ENCODE data around the gene NR2C2.
A peak's percentile ranks its signal among the peaks of the same experiment; 100 is the strongest.
"Not testable (repeated sequence)": the region's sequence is repeated elsewhere in the genome, so short reads cannot be mapped to it uniquely, and the experiment has no call there.

The NR2C2 gene

DNA sequence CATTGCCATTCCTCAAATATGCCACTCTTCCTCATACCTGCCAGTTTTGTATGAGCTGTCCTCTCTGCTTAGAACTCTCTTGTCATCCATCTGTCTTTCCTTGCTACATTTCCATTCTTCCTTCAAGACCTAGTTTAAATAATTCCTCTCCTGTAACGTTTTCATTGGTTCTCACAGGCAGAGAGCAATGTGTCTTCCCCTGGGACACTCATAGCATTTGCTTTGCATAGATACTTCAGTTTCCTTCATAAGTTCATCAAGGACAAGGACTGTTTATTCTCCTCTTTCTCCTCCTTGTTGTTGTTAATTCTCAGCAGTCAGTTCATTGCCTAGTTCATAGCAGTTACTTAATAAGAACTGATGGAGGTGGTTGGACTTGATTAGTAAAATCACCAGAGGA lies 10.5 kb downstream of the NR2C2 start:
- no peak for DNase-seq (ENCODE audit: low read depth in 2 of 2)

DNA sequence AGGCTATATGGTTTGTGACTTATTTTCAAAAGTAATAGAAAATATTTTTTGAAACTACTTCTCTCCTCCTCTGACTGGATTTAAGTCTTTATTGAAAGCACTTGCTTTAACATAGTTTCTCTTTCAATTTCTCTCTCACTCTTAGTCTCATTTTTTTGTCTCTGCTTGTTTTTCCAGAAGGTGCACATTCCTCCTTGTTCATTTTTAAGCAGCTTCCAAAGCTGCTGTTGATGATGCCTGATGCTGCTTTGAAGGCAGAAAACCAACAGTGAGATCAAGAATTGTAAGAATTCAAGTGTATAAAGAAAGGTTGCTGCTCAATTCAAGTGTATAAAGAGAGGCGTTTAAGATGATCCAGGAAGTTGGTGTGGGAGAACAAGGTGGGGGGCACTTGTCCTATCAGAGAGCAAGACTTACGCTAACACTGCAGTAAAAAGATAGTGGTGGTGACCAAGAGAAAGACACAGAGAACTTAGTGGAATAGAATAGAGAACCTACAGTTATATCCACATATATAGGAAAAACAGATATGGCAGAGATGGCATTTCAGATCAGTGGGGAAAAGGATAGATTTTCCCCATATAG lies 12.1 kb downstream of the NR2C2 start:
- no peak for DNase-seq (ENCODE audit: low read depth in 2 of 2)

DNA sequence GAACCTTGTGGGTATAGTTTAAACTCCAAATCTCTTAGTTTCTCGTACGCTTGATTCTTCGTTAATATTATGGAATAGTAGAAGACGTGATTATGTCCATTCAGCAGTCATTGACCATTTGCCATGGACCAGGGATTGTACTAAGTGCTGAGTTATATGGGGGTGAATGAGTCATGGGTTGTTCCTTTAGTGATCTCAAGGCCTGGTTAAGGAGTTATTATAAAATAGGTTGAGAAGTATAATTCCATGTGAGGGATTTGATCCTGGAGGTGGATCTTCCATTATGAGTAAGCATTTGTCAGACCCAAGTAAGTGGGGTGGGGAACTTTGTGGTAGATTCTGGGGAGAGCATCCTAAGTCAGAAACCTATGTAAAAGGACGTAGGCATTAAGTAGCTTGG lies 15.4 kb downstream of the NR2C2 start:
- DNase-seq (ENCODE audit: low read depth in 2 of 2), result no peak

DNA sequence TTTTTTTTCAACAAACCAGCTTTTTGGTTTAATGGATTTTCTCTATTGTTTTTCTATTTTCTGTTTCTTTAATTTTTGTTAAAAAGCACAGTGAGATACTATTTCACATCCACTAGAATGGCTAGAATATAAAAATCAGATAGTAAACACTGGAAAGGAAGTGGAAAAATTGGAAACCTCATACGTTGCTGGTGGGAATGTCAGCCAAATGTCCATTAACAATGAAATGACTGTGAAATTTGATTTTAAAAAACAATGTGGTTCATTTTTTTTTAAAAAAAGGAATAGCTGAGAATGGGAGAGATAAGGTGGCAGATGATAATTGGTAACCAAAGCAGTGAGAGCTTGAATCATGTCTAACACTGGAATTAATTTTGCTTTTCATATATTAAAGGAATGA lies 19.9 kb downstream of the NR2C2 start:
- DNase-seq (ENCODE audit: low read depth in 2 of 2), result no peak

DNA sequence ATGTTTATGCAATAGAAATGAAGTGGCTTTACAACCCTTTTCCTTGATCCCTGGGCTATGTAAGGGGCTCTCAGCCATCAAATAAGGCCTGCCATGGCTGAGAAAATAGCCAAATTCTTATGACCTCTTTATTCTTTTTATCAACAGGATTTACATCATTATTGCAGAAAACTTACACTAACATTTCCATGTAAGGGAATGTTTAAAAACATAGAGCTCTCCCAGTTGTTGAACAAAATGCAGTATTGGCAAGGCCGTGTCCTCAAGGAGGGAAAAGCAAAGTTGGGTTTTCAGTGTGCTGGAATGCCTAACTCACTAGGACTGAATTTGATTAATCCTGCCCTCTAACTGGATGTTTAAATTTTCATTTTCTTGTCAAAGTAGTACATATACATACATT lies 22.3 kb downstream of the NR2C2 start:
- no peak for DNase-seq (ENCODE audit: low read depth in 2 of 2)

DNA sequence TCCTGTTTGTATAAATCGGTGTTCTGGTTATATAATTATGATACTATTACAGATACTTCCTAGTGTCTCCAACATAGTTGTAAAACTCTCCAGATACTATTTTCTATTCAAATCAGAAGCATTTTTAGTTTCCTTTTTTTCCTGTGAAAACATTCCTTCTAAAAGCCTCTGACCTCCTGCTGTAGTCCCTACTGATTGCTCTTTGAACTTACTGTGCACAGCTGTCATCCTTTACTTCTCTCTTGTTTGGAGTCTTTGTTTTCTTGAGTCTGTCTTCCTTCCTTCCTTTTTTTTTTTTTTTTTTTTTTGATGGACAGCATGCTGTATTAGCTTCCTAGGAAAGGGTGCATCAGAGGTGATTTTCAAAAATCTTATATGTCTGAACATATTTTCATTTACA lies 28.9 kb downstream of the NR2C2 start:
- no peak for DNase-seq (ENCODE audit: low read depth in 2 of 2)

DNA sequence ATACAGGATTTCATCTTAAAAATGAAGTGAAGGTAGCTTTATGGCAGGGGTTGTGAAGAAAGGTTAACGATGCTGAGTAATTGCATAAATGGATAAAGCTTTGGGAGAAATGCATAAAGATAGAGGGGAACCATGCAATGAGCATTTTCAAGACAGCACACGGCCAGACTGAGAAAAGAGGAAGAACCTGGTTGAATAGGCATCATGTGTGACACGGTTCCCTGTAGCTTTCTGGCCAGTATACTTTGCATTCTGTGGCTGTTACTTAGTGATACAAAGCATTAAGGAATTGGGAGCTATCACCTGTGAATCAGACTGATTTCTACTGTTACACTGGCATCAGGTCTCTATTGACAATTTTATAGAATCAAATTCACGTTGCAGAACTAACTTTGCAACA lies 33.3 kb downstream of the NR2C2 start:
- DNase-seq (ENCODE audit: low read depth in 2 of 2), result no peak

DNA sequence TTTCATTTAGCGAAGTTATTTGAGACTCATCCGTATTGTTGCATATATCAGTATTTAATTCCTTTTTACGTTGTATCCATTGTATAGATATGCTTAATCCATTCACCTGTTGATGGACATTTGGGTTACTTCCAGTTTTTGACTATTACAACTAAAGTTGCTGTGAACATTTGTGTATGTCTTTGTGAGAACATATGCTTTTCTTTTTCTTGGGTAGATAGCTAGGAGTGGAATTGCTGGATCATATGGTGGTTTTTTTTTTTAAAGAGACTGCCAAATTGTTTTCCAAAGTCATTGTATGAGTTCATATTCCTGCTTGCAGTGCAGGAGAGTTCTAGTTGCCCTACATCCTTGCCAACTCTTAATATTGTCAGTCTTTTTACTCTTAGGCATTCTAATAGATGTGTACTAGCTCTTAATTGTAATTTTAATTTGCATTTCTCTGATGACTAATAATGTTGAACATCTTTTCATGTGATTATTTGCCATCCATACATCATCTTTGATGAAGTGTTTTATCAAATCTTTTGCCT lies 37.3 kb downstream of the NR2C2 start:
- DNase-seq (ENCODE audit: low read depth in 2 of 2), result no peak

DNA sequence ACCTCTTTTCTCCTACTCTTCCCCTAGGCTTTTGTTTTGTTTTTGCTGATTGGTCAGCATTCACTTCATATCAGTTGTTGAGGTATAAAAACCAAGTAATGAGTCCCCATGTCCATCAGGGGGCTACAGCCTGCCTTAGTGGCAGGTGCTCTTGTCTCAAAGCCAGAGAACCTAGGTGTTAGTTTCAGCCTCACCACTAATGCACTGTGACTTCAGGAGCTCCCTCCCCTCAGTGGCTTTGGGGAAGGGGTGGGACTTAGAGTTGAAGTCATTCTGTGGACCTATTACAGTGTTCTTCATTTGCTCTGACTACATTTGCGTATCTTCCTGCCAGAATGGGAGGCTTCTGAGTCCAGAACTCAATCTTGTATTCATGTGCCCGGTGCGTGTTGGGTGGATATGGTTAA lies 41.6 kb downstream of the NR2C2 start:
- peak; percentile 22 to 28 for DNase-seq (ENCODE audit: low read depth in 2 of 2)

DNA sequence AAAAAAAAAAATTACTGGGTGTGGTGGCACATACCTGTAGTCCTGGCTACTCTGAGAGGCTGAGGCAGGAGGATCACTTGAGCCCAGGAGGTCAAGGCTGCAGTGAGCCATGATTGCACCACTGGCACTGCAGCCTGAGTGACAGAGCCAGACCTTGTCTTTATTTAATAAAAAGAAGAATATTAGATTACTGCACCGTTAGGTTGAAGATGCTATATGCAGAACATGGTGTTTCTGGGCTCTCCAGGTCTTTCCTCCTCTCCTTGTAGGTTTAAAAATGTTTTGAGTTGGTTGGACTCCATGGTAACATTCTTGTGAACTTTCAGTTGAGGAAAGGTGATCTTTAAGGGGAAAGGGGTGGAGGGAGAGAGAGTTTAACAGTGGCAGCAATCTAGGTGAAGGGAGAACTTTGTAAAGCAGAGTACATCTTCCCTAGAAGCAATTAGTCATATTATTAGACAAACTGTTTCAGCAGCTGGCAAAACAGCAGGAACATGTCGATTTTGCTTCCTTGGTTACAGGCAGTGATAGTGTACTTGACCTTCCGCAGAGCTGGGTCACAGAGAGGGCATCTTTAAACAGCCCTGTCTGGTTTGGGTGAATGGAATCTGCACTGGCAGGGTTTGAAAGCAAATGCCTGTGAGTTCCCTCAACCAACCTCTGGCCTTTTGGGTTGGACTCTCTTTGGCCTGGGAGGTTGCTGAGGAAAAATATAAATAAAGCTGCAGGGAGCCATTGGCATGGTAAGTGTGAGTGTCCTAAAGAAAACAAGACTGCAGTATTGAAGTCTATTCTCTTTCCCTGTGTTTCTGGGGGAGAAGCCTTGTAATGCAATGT lies 42.8 kb downstream of the NR2C2 start:
- no peak for DNase-seq (ENCODE audit: low read depth in 2 of 2)

DNA sequence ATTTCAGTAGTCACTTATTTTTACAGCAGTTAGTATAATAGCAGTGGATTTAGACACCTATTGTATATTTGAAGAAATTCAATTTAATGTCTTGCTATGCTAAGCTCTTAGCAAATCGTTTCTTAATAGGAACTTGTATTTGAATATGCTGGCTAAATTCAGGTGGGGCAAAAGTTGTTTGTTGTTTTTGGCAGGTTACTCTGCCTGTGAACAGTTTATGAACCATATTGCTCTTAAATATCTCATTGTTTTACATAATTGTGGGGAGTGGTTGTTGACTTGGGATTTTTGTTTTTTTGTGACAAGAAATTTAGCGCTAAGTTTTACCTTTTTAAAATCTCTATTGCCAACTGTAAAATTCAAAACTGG lies 43.4 kb downstream of the NR2C2 start:
- DNase-seq (ENCODE audit: low read depth in 2 of 2), result no peak

DNA sequence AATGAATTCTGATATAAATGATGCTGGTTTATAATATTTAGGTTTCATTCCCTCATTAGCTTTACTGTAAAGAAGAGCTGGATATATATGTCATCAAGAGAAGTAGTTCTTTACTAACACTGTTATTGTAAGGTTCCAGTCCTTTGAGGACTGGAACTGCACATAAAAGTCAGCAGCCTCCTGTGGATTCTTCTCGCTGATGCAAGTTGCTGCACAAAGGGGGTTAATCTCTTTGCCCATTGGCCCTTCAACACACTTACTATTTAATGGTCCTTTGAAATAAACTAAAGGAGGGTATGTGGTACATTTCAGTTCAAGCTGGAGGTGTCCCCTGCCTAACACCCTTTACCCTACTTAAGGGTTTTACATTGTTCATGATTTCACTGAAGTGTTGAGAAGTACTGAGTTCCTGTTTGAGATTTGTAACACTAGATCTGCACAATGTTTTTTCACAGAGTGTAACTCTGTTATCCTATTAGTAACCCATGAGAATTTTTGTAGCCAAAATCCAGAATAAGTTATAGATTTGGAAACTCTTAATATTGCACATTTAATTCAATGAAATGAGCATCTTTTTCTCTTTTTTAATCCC lies 43.9 kb downstream of the NR2C2 start:
- no peak for DNase-seq (ENCODE audit: low read depth in 2 of 2)

DNA sequence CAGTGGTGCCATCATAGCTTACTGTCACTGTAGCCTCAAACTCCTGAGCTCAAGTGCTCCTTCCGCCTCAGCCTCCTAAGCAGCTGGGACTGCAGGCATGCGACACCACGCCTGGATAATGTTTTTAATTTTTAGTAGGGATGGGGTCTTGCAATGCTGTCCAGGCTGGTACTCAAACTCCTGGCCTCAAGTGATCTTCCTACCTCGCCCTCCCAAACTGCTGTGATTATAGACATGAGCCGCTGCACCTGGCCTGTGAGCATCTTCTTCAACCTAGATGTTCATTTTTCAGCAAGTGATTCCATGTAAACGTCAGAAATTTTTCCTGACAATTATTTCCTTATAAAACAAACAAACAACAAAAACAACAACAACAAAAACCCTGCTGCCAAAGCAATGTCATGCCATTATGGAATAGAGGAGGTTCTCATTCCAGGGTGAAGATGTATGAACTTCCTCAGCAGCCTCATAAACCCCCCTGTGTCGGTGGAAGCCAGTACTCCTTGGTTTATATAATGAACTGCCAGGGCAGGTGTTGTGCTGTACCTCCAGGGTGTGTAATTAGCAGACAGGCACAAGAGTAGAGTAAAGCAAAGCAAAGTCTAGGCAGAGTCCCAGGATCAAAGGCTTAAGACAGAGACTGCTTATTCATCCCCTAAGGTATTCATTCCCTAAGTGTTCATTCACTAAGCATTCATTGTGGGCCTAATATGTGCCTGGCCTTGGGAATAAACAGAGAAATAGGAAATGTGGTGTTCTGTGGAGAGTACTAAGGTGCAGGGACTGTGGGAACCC lies 44.6 kb downstream of the NR2C2 start:
- DNase-seq (ENCODE audit: low read depth in 2 of 2), result no peak

DNA sequence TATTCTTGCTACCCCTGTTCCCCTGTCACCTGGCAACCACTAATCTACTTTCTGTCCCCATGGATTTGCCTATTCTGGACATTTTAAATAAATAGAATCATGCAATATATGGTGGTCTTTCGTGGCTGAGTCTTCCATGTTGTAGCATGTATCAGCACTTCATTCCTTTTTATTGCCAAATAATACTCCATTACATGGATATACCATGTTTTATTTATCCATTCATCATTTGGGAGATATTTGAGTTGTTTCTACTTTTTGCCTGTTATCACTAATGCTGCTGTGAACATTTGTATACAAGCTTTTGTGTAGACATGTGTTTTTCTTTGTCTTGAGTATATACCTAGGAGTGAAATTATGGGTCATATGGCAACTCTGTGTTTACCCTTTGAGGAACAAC lies 50.6 kb downstream of the NR2C2 start:
- no peak for DNase-seq (ENCODE audit: low read depth in 2 of 2)

DNA sequence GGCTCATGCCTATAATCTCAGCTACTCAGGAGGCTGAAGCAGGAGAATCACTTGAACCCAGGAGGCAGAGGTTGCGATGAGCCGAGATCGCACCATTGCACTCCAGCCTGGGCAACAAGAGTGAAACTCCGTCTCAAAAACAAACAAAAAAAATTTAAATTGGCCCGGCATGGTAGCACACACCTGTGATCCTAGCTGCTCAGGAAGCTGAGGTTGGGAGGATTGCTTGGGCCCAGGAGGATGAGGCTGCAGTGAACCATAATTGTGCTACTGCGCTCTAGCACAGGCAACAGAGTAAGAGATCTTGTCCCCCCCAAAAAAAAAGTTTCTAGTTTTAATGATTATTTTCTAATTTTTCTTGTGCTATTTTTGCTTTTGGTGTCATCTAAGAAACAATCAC lies 51.8 kb downstream of the NR2C2 start:
- DNase-seq (ENCODE audit: low read depth in 2 of 2), result not testable (repeated sequence)

DNA sequence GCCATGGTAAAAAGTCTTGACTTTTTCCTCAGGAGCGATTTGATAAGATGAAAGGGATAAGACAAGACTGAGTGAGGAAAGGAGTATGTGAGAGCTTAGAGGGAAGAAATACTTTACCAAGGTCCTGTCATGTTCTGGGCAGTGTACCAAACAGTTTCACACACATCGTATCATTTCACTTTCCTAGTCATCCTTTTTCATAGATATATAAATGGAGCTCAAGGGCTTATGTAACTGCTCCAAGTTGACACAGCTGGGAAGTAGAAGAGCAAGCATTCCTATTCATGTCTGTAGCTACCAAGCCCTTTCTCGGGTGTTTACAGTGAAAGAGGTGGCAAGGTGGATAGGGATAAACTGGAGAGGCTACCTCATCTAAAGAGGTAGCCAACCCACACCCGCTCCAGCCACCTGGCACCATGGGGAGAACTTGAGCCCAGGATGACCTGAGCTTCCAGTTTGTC lies 60.3 kb downstream of the NR2C2 start:
- no peak for DNase-seq (ENCODE audit: low read depth in 2 of 2)

DNA sequence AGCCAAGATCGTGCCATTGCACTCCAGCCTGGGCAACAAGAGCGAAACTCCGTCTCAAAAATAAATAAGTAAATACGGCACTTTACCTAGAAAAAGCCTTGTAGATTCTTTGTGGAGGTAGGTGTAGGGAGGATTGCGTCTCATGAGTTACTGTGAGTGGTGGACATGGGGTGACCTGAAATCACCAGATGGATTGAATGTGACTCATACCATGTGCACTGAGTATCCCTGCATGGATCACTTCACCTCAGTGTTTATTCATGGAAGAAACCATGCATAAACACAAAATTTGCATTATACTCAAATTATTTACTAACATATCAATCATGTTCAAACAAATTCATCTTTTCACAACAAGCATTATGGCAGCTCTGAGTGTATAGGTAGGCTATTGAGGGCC lies 61.8 kb downstream of the NR2C2 start:
- no peak for DNase-seq (ENCODE audit: low read depth in 2 of 2)

DNA sequence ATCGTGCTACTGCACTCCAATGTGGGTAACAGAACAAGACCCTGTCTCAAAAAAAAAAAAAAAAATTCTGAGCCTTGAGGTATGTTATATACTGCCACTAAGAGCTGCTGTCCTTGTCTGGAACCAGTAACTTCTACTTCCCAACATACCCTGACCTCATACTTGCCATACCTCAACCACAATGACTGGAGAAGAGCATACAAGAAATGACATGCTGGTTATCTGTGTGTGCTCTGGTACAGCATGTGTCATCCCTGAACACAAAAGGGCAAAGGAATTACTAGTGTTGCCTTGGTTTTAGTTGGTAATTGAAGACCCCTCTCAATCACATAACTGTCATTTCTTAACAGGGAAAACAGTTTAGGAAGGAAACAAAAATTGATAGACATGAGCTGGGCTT lies 63.3 kb downstream of the NR2C2 start:
- DNase-seq (ENCODE audit: low read depth in 2 of 2), result no peak

DNA sequence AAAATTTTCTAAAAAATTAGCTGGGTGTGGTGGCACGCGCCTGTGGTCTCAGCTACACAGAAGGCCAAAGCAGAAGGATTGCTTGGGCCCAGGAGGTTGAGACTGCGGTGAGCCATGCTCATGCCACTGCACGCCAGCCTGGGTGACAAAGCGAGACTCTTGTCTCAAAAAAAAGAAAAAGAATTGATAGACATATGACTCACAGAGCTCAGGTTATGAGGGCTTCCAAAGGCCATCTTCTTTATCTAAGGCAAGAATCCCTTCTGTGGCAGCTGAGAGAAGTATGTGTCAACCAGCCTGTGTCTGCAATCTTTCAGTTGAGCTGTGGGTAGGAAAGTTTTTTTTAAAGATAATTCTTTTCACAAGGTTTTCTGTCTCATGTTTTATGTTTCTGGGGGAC lies 63.8 kb downstream of the NR2C2 start:
- peak in 1 of 2 donors; percentile 6 for DNase-seq (ENCODE audit: low read depth in 2 of 2)

DNA sequence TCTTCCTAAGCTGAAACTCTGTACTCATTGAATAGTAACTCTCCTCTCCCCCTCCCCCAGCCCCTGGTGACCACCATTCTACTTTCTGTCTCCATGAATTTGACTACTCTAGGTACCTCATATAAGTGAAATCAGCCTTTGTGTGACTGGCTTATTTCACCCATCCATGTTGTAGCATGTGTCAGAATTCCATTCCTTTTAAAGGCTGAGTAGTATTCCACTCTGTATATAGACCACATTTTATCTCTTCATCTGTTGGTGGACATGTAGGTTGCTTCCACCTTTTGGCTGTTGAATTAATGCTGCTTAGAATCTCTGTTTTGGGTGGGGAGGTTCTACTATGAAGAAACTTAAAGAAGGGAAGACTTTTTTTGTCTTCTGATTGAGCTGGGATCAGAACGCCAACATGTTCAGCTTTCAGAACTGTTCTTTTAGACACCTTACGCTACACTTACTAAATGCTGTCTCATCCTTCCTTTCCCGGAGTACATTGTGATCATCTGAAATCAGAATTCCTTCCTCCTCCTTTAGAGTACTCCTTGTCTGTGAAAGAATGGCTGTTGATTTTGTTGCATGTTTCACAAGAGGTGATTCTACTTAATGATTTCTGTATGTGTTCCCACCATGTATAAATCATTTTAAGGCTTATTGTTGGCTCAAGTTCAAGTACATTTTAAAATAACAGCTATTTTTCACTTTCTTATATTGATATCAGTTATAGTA lies 67.4 kb downstream of the NR2C2 start:
- DNase-seq (ENCODE audit: low read depth in 2 of 2), result no peak

DNA sequence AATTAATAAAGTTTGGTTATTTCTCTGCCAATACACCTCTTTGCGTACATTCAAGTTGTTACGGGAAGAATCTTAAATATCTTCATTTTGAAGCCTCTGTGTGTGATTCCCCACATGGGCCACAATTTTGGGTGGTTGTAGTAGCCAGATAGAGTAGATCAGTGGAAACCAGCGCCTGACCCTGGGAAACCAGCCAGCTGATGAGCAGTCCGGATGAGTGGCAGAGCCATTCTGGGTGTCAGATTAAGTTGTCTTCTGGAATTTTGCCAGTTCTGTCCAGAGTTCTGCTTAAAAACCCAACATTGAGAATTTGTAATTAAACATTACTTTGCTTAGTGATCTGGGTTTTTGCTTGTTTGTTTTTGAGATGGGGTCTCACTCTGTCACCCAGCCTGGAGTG lies 68.1 kb downstream of the NR2C2 start:
- no peak for DNase-seq (ENCODE audit: low read depth in 2 of 2)

DNA sequence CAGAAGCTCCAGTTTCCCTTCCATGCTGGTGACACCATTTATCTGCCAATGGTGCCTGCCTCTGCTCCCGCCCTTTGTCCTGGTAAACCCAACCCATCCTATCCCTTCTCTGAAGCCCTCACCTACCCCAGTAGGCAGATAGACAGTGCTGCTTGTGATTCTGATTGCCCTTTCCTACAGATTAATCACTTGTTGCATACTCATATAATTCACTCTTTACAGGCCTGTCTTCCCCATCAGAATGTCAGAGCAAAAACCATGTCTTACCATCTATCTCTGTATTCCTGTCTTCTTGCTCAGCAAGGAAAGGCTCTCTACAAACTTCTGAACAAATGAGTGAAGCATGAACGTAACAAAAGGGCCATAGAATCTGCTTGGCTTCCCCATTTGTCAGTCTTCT lies 69.8 kb downstream of the NR2C2 start:
- no peak for DNase-seq (ENCODE audit: low read depth in 2 of 2)

Data from stimulated activated CD8-positive, alpha-beta memory T cell treated with anti-CD3 and anti-CD28 coated beads, Interleukin-15, amount 100 ng/mL, for 48 hours (primary cell).